Measurements from ENCODE around the gene RAD51B.

Gene RAD51B

DNA sequence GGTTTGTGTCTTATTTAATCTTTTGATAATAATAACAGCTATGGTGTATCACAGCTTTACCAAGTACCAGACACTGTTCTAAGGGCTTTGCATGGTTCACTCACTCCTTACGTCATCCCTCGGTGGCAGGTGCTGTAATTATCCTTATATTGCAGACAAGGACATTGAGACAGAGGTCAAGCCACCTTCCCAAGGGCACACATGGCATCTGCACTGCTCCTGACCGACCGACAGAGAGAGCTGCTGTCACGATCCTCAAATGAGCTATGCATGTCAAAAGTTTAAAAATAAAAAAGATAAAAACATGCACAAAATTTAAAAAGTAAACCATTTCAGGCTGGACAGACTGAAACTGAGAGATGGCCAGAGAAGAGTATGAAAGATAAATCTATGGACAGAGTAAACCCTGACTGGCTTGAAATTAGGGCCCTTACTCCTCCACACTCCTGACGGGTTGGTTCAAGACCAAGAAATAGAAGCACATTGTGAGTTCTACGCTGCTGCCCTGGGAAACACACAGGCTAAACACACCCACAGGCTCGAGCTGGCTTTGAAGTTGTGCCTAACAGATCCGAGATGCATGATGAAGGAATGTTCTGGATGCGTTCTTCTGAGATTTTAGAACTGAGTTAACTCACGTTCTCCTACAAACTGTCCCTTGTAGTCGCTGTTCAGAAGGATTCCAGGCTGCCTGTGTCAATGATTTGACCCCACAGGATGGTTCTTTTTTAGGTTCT is 704.6 kb downstream of the RAD51B start:
- no peaks in the 10 kb centered on the region for H3K36me3 ChIP-seq (ENCODE audit: control insufficient read depth, insufficient read depth, low read length)
- TF ChIP-seq CTCF (IDR thresholded peaks at IDR 0.05; ENCODE audit: insufficient read depth, low read length, poor library complexity, severe bottlenecking): no peak
- H3K4me3 ChIP-seq (replicated peaks; ENCODE audit: low read depth, low read length): no peak overlapping the region
- no peaks in the 10 kb centered on the region for H3K27me3 ChIP-seq (replicated peaks; ENCODE audit: control insufficient read depth, insufficient read depth, low read length)
- no peak for DNase-seq (ENCODE audit: extremely low read depth, insufficient read length)

- H3K36me3 ChIP-seq (ENCODE audit: control insufficient read depth, insufficient read depth, low read length): no peaks in the 10 kb centered on the region
- no peak for DNase-seq (ENCODE audit: extremely low read depth, insufficient read length)
- H3K4me3 ChIP-seq (replicated peaks; ENCODE audit: low read depth, low read length): no peak overlapping the region
- H3K27me3 ChIP-seq (replicated peaks; ENCODE audit: control insufficient read depth, insufficient read depth, low read length): no peaks in the 10 kb centered on the region
- TF ChIP-seq CTCF (IDR thresholded peaks at IDR 0.05; ENCODE audit: insufficient read depth, low read length, poor library complexity, severe bottlenecking): no peak
Observed at GRCh38 chr14:68525516-68525915, 705.9 kb downstream of the RAD51B start.

DNA sequence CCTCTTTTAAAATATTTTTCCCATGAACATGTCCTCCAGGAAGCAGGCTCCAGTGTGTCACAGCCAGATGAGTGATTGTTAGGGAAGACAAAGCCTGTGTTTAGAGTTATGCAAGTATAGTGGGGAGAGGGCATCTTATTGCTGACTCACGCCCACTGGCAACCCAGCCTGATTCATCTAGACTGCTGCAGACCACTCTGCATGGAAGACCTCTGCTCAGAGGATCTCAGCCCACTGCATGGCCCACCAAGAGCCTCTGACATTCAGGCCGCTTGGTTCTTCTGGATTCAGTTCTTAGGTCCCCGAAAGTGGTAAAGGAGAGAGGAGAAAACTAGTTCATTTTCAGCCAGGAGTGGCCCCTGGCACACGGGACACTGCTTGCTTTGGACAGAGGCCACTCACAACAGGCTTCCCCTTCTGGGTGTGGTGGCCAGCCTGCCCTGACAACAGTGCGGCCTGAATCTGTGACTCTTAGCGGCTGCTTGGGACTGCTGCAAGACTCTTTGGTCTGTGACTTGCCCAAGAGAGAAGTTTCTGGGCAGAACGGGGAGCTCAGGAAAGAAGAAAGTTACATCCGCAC is 707.0 kb downstream of the RAD51B start:
- DNase-seq (ENCODE audit: extremely low read depth, insufficient read length): no peak
- Histone ChIP-seq H3K36me3 (ENCODE audit: control insufficient read depth, insufficient read depth, low read length) (no peaks in the 10 kb centered on the region), H3K27me3 (replicated peaks; ENCODE audit: control insufficient read depth, insufficient read depth, low read length) (no peaks in the 10 kb centered on the region), H3K4me3 (replicated peaks; ENCODE audit: low read depth, low read length) (no peak overlapping the region)
- no peak for TF ChIP-seq CTCF (IDR thresholded peaks at IDR 0.05; ENCODE audit: insufficient read depth, low read length, poor library complexity, severe bottlenecking)

DNA sequence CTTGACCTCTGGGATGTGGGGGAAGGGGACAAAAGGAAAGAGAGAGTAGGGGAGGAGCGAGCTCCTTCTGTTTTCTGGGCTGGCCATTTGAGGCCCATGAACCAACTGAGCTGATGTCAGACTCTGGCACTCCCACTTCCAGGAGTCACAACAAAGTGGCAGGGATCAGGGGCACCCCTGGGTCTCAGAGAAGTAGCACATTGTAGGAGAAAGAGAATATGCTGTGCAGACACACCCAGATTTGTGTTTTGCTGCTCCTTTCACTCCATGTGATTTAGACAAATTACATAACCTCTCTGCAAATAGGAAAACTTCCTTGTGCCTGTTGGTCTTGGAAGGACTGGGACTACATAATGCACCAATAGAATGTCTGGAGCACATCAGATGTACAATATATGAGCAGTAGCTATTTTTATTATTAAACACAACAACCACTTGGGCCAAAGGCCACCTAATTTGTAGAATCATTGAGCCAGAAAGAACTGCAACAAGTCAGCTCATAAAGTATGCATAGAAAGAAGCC is 707.8 kb downstream of the RAD51B start:
- no peaks in the 10 kb centered on the region for H3K36me3 ChIP-seq (ENCODE audit: control insufficient read depth, insufficient read depth, low read length)
- no peaks in the 10 kb centered on the region for H3K27me3 ChIP-seq (replicated peaks; ENCODE audit: control insufficient read depth, insufficient read depth, low read length)
- no peak for TF ChIP-seq CTCF (IDR thresholded peaks at IDR 0.05; ENCODE audit: insufficient read depth, low read length, poor library complexity, severe bottlenecking)
- H3K4me3 ChIP-seq (replicated peaks; ENCODE audit: low read depth, low read length): no peak overlapping the region
- DNase-seq (ENCODE audit: extremely low read depth, insufficient read length): no peak

- TF ChIP-seq CTCF (IDR thresholded peaks at IDR 0.05; ENCODE audit: insufficient read depth, low read length, poor library complexity, severe bottlenecking): no peak
- no peaks in the 10 kb centered on the region for H3K36me3 ChIP-seq (ENCODE audit: control insufficient read depth, insufficient read depth, low read length)
- no peak for DNase-seq (ENCODE audit: extremely low read depth, insufficient read length)
- H3K27me3 ChIP-seq (replicated peaks; ENCODE audit: control insufficient read depth, insufficient read depth, low read length): no peaks in the 10 kb centered on the region
- H3K4me3 ChIP-seq (replicated peaks; ENCODE audit: low read depth, low read length): no peak overlapping the region
Observed at GRCh38 chr14:68528040-68528687, 708.6 kb downstream of the RAD51B start.
